KOPT-K1 (cell line): ENCODE data around the gene CHRDL2.

Experiments
- H3K27ac ChIP-seq: fragments of 200-600 bp; sonication (generic); 2 replicates; pipeline ENCODE4 v1.5.1; 2016; ENCODE audit warnings: antibody characterized with exemption, mild to moderate bottlenecking, low read depth, low read length; ENCODE audit not compliant: poor library complexity, severe bottlenecking
- H3K36me3 ChIP-seq: fragments of 200-600 bp; sonication (generic); 2 replicates; pipeline ENCODE4 v1.5.1; 2017; ENCODE audit warnings: antibody characterized with exemption, mild to moderate bottlenecking, low read length, moderate library complexity; ENCODE audit not compliant: insufficient read depth
- H3K9me3 ChIP-seq: fragments of 200-600 bp; sonication (generic); 2 replicates; pipeline ENCODE4 v1.5.1; 2017; ENCODE audit warnings: antibody characterized with exemption, low read length, mild to moderate bottlenecking; ENCODE audit not compliant: insufficient read depth, poor library complexity, severe bottlenecking

Gene CHRDL2

GRCh38 chr11:74650498-74650897 is 80.7 kb downstream of the CHRDL2 start:
- no peaks in the 10 kb centered on the region for H3K9me3 ChIP-seq
- no peak overlapping the region for H3K27ac ChIP-seq
- H3K36me3 ChIP-seq = peaks cover 88% of the 10 kb centered on the region

GRCh38 chr11:74648894-74649293 is 82.3 kb downstream of the CHRDL2 start:
- Histone ChIP-seq H3K27ac (no peak overlapping the region), H3K9me3 (no peaks in the 10 kb centered on the region), H3K36me3 (peaks cover 92% of the 10 kb centered on the region)

GRCh38 chr11:74647831-74648230 is 83.4 kb downstream of the CHRDL2 start:
- no peak overlapping the region for H3K27ac ChIP-seq

GRCh38 chr11:74647404-74647803 is 83.8 kb downstream of the CHRDL2 start:
- H3K27ac ChIP-seq = no peak overlapping the region
- H3K36me3 ChIP-seq = peaks cover 96% of the 10 kb centered on the region
- H3K9me3 ChIP-seq = no peaks in the 10 kb centered on the region

More at GRCh38 chr11:74647831-74648230, 83.4 kb downstream of the CHRDL2 start:
- Histone ChIP-seq H3K36me3 (peaks cover 96% of the 10 kb centered on the region), H3K9me3 (no peaks in the 10 kb centered on the region)

GRCh38 chr11:74646954-74647353 is 84.3 kb downstream of the CHRDL2 start:
- H3K9me3 ChIP-seq = no peaks in the 10 kb centered on the region
- H3K36me3 ChIP-seq = peaks cover 96% of the 10 kb centered on the region
- H3K27ac ChIP-seq = no peak overlapping the region
